RWPE2 (cell line): Measurements from ENCODE around the gene SLC19A1.
A peak's percentile ranks its signal among the peaks of the same experiment; 100 is the strongest.

ENCODE experiments used
- ATAC-seq: fragments of 200-7000 bp; cut with Tn5 transposase; 3 replicates; pipeline ENCODE4 v1.9.1; 2021; ENCODE audit warnings: low read depth
- DNase-seq: peaks from one replicate; pipeline ENCODE4 v3.0.0-alpha.2; 2020; ENCODE audit warnings: low spot score
- H3K27ac ChIP-seq: fragments of 450-650 bp; 2 replicates; pipeline ENCODE4 v1.5.1; 2017; ENCODE audit warnings: mild to moderate bottlenecking; ENCODE audit not compliant: poor library complexity, severe bottlenecking
- H3K27me3 ChIP-seq: fragments of 250-450 bp; sonication (Bioruptor Pico); 2 replicates; pipeline ENCODE4 v1.5.1; 2021; ENCODE audit warnings: mild to moderate bottlenecking, moderate library complexity; ENCODE audit not compliant: insufficient read depth, poor library complexity, severe bottlenecking
- H3K36me3 ChIP-seq: fragments of 250-450 bp; sonication (Bioruptor Pico); 2 replicates; pipeline ENCODE4 v1.5.1; 2020; ENCODE audit warnings: low read depth, mild to moderate bottlenecking, moderate library complexity
- H3K4me1 ChIP-seq: fragments of 250-450 bp; sonication (Bioruptor Pico); 2 replicates; pipeline ENCODE4 v1.5.1; 2021; ENCODE audit warnings: mild to moderate bottlenecking, moderate library complexity; ENCODE audit not compliant: insufficient read depth, poor library complexity, severe bottlenecking
- H3K4me3 ChIP-seq: fragments of 250-450 bp; sonication (Bioruptor Pico); 2 replicates; pipeline ENCODE4 v1.5.1; 2021; ENCODE audit warnings: mild to moderate bottlenecking, moderate library complexity; ENCODE audit not compliant: severe bottlenecking
- H3K9me3 ChIP-seq: fragments of 250-450 bp; sonication (Bioruptor Pico); 2 replicates; pipeline ENCODE4 v1.5.1; 2021; ENCODE audit warnings: mild to moderate bottlenecking, moderate library complexity; ENCODE audit not compliant: severe bottlenecking
- CTCF ChIP-seq: fragments of 450-650 bp; IDR thresholded peaks from one replicate; pipeline ENCODE4 v1.5.1; 2017; ENCODE audit warnings: mild to moderate bottlenecking, moderate library complexity; ENCODE audit not compliant: poor library complexity, severe bottlenecking

The SLC19A1 gene

GRCh38 chr21:45589686-45590245 is 47.5 kb upstream of the SLC19A1 start:
- no peak for DNase-seq

GRCh38 chr21:45588871-45589491 is 46.7 kb upstream of the SLC19A1 start:
- Histone ChIP-seq H3K4me1 (no peaks in the 10 kb centered on the region), H3K9me3 (peaks cover 2% of the 10 kb centered on the region), H3K4me3 (no peak overlapping the region), H3K27ac (no peak overlapping the region), H3K36me3 (no peaks in the 10 kb centered on the region), H3K27me3 (peaks cover 12% of the 10 kb centered on the region)
- TF ChIP-seq CTCF, result no peak
- ATAC-seq, result no peak
- no peak for DNase-seq

More at GRCh38 chr21:45589686-45590245, 47.5 kb upstream of the SLC19A1 start:
- Histone ChIP-seq H3K9me3 (peaks cover 2% of the 10 kb centered on the region), H3K27ac (no peak overlapping the region), H3K27me3 (peaks cover 14% of the 10 kb centered on the region), H3K36me3 (no peaks in the 10 kb centered on the region), H3K4me3 (peak overlapping the region; percentile 43), H3K4me1 (no peaks in the 10 kb centered on the region)
- no peak for ATAC-seq
- TF ChIP-seq CTCF, result no peak

GRCh38 chr21:45588086-45588825 is 46.0 kb upstream of the SLC19A1 start:
- Histone ChIP-seq H3K36me3 (no peaks in the 10 kb centered on the region), H3K9me3 (peaks cover 2% of the 10 kb centered on the region)
- no peak for ATAC-seq

DNA sequence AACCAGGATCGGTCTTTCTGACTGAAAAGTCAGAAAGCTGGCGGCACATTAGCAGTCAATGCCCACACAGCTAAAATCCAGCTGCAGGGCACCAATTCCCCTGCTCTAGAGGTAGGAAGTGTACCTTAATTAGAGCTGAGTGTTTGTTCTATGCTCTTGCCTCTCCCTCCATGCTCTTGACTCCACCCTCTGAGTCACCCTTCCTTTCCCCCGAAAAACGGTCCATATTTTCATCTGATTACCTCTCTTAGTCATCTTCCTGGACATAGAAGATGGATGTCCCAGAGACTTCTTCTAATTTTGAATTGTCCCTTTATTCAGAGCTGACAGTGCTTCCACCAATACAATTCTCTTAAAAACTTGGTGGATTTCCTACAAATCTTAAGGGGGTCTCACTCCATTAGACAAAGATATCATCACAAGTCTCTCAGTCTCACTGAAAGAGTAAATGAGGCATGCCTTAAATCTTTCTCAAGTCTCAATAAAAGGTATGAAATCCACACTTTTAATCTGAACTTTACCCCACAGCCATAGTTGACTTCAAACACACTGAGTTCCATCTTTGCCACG is 44.1 kb upstream of the SLC19A1 start:
- no peak for ATAC-seq
- Histone ChIP-seq H3K9me3 (peaks cover 2% of the 10 kb centered on the region), H3K4me3 (no peak overlapping the region)

More at GRCh38 chr21:45588086-45588825, 46.0 kb upstream of the SLC19A1 start:
- Histone ChIP-seq H3K27me3 (peaks cover 9% of the 10 kb centered on the region), H3K4me1 (no peaks in the 10 kb centered on the region), H3K27ac (no peak overlapping the region), H3K4me3 (no peak overlapping the region)
- no peak for TF ChIP-seq CTCF
- DNase-seq, result no peak

More for the DNA sequence above, 44.1 kb upstream of the SLC19A1 start:
- Histone ChIP-seq H3K4me1 (no peaks in the 10 kb centered on the region), H3K36me3 (no peaks in the 10 kb centered on the region), H3K27me3 (peaks cover 9% of the 10 kb centered on the region), H3K27ac (no peak overlapping the region)
- DNase-seq, result no peak
- TF ChIP-seq CTCF, result no peak
